Epithelial cell of esophagus (primary cell): Measurements from ENCODE around the gene NPPC.

Source experiments
- DNase-seq: peaks from one replicate; pipeline ENCODE4 v3.0.0; 2010; ENCODE audit warnings: low read depth
- H3K4me3 ChIP-seq: 2 replicates; pipeline ENCODE4 v1.5.1; 2011; ENCODE audit warnings: mild to moderate bottlenecking, low read length, control low read depth
- CTCF ChIP-seq: IDR thresholded peaks from 2 replicates; pipeline ENCODE4 v1.5.1; 2011; ENCODE audit warnings: low read depth, mild to moderate bottlenecking, low read length, control low read depth, inconsistent platforms; ENCODE audit not compliant: insufficient read depth; ENCODE audit errors: missing control alignments

Gene NPPC

GRCh38 chr2:231926761-231927565, 767 bp upstream of the NPPC start:
- TF ChIP-seq CTCF = peak; percentile 24
- H3K4me3 ChIP-seq = peak overlapping the region; percentile 37
- DNase-seq = peak; percentile 54

GRCh38 chr2:231925303-231926179, 655 bp downstream of the NPPC start:
- peak overlapping the region; percentile 37 for H3K4me3 ChIP-seq
- TF ChIP-seq CTCF = peak; percentile 55
- DNase-seq = peak; percentile 83

- no peak for TF ChIP-seq CTCF
- H3K4me3 ChIP-seq = no peak overlapping the region
Observed at GRCh38 chr2:231924889-231925275, 1.3 kb downstream of the NPPC start.

GRCh38 chr2:231923951-231924888, 2.0 kb downstream of the NPPC start:
- no peak overlapping the region for H3K4me3 ChIP-seq
- DNase-seq = no peak
- no peak for TF ChIP-seq CTCF

More at GRCh38 chr2:231924889-231925275, 1.3 kb downstream of the NPPC start:
- no peak for DNase-seq

GRCh38 chr2:231923010-231923344, 3.2 kb downstream of the NPPC start:
- DNase-seq = no peak
- TF ChIP-seq CTCF = no peak
- no peak overlapping the region for H3K4me3 ChIP-seq

GRCh38 chr2:231922311-231923009, 3.7 kb downstream of the NPPC start:
- TF ChIP-seq CTCF = no peak
- no peak for DNase-seq
- no peak overlapping the region for H3K4me3 ChIP-seq
